ENCODE measurements around the gene OR5F1.

Gene OR5F1

DNA sequence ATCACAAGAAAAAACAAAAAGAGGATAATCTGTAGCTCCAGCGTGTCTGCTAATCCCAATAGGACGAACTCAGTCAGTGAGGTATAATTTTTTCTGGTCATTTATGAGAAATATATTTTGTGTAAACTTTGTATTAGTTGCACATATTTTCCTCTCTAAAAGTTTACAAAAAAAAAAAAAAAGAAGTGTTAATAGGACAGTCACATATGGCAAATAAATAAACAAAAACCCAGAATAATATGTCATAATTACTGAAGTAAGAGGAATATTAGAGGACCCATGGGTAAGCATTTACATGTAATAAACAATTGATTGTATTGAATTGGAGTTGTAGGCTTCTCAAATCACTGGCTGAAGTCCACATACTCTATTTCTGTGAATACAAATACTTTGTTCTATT is at the start of gene OR5F1:
TSS of gene OR5F1 (minus strand) at position 101 of the 400 bp plus-strand sequence. CDS start at position 101, 0 bp downstream.
- Histone ChIP-seq H2AFZ (ENCODE audit: low read length) (no peak within 1 kb of the TSS), H3F3A (ENCODE audit: insufficient read depth, low read length) (no peaks in the 10 kb centered on the region), H3K79me2 (ENCODE audit: insufficient read depth, low read length) (no peaks in the 10 kb centered on the region), H3K36me3 (ENCODE audit: insufficient read depth, low read length) (no peaks in the 10 kb centered on the region), H3K4me1 (ENCODE audit: insufficient read depth, low read length, severe bottlenecking) (no peaks in the 10 kb centered on the region), H3K27me3 (ENCODE audit: insufficient read depth, low read length) (no peaks in the 10 kb centered on the region), H3K4me2 (ENCODE audit: low read length) (no peak within 1 kb of the TSS), H3K9me2 (ENCODE audit: low read depth, low read length) (no peaks in the 10 kb centered on the region), H3K9ac (ENCODE audit: low read length) (no peak within 1 kb of the TSS), H3K27ac (ENCODE audit: low read depth, low read length, poor library complexity, severe bottlenecking) (no peak within 1 kb of the TSS), H4K20me1 (ENCODE audit: insufficient read depth, low read length) (no peaks in the 10 kb centered on the region), H3K9me3 (ENCODE audit: low read length) (no peaks in the 10 kb centered on the region), H3K4me3 (ENCODE audit: low read depth, low read length, poor library complexity, severe bottlenecking) (no peak within 1 kb of the TSS)
- no peak for TF ChIP-seq EZH2 (IDR thresholded peaks at IDR 0.05; ENCODE audit: borderline replicate concordance, low read length)
- TF ChIP-seq, protein P1, sequence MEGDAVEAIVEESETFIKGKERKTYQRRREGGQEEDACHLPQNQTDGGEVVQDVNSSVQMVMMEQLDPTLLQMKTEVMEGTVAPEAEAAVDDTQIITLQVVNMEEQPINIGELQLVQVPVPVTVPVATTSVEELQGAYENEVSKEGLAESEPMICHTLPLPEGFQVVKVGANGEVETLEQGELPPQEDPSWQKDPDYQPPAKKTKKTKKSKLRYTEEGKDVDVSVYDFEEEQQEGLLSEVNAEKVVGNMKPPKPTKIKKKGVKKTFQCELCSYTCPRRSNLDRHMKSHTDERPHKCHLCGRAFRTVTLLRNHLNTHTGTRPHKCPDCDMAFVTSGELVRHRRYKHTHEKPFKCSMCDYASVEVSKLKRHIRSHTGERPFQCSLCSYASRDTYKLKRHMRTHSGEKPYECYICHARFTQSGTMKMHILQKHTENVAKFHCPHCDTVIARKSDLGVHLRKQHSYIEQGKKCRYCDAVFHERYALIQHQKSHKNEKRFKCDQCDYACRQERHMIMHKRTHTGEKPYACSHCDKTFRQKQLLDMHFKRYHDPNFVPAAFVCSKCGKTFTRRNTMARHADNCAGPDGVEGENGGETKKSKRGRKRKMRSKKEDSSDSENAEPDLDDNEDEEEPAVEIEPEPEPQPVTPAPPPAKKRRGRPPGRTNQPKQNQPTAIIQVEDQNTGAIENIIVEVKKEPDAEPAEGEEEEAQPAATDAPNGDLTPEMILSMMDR (IDR thresholded peaks at IDR 0.05; ENCODE audit: low read length), result no peak

DNA sequence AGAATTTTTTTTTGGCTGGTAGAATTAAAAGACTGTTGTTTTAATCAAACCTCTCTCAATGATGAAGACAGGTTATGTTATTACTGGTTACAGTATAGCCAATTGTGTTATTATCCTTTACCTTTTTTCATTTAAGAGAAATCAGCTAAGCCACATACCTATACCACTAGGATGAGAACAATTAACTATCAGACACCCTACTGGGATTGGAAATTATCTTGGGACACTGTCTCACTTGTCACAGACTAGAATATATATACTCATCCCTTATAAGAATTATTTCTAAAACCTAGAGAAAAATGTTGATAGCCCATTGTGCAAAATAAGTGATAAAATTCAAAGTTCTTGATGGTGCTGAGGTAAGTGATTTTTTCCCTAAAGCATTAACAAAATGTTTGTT is 32.9 kb upstream of the OR5F1 start, which contains the start of gene OR5AS1:
TSS of gene OR5AS1 (plus strand) at position 301 of the 400 bp plus-strand sequence. CDS start 2,765 bp downstream, outside the sequence.
- Histone ChIP-seq H3F3A (ENCODE audit: insufficient read depth, low read length) (no peaks in the 10 kb centered on the region), H3K27ac (ENCODE audit: low read depth, low read length, poor library complexity, severe bottlenecking) (no peak within 1 kb of the TSS), H3K9me3 (ENCODE audit: low read length) (no peaks in the 10 kb centered on the region), H3K27me3 (ENCODE audit: insufficient read depth, low read length) (no peaks in the 10 kb centered on the region), H3K4me1 (ENCODE audit: insufficient read depth, low read length, severe bottlenecking) (no peaks in the 10 kb centered on the region), H2AFZ (ENCODE audit: low read length) (no peak within 1 kb of the TSS), H4K20me1 (ENCODE audit: insufficient read depth, low read length) (no peaks in the 10 kb centered on the region), H3K4me3 (ENCODE audit: low read depth, low read length, poor library complexity, severe bottlenecking) (no peak within 1 kb of the TSS), H3K4me2 (ENCODE audit: low read length) (no peak within 1 kb of the TSS), H3K36me3 (ENCODE audit: insufficient read depth, low read length) (no peaks in the 10 kb centered on the region), H3K9ac (ENCODE audit: low read length) (no peak within 1 kb of the TSS), H3K79me2 (ENCODE audit: insufficient read depth, low read length) (no peaks in the 10 kb centered on the region), H3K9me2 (ENCODE audit: low read depth, low read length) (no peaks in the 10 kb centered on the region)
- TF ChIP-seq, protein P1 (IDR thresholded peaks at IDR 0.05; ENCODE audit: low read length), result no peak
- no peak for TF ChIP-seq EZH2 (IDR thresholded peaks at IDR 0.05; ENCODE audit: borderline replicate concordance, low read length)

DNA sequence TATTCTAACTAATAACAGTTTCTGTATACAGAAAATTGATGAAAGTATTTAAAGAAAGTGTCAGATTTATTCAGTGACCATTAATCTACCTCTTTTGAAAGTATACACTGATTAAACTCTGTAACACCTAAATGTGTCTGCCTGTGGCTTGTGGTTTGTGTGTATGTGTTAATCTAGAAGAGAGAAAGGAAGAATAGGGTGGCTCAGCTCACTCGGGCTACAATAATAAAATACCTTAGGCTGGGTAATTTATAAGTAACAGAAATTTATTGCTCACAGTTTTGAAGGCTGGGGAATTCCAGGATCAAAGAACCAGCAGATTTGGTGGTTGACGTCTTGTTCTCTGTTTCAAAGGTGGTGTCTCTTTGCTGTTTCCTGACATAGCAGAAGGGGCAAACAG is 19.4 kb upstream of the OR5F1 start:
- H3K27ac ChIP-seq (ENCODE audit: low read depth, low read length, poor library complexity, severe bottlenecking), result no peak overlapping the region
- H3K9me3 ChIP-seq (ENCODE audit: low read length), result no peaks in the 10 kb centered on the region
- no peak overlapping the region for H3K4me3 ChIP-seq (ENCODE audit: low read depth, low read length, poor library complexity, severe bottlenecking)
- H3K9ac ChIP-seq (ENCODE audit: low read length), result no peak overlapping the region
- no peak for TF ChIP-seq EZH2 (IDR thresholded peaks at IDR 0.05; ENCODE audit: borderline replicate concordance, low read length)
- TF ChIP-seq, protein P1 (IDR thresholded peaks at IDR 0.05; ENCODE audit: low read length), result no peak
- H3K4me1 ChIP-seq (ENCODE audit: insufficient read depth, low read length, severe bottlenecking), result no peaks in the 10 kb centered on the region
- H3K36me3 ChIP-seq (ENCODE audit: insufficient read depth, low read length), result no peaks in the 10 kb centered on the region
- no peaks in the 10 kb centered on the region for H3K27me3 ChIP-seq (ENCODE audit: insufficient read depth, low read length)
- H2AFZ ChIP-seq (ENCODE audit: low read length), result no peak overlapping the region
- H3K4me2 ChIP-seq (ENCODE audit: low read length), result no peak overlapping the region
- no peaks in the 10 kb centered on the region for H3K9me2 ChIP-seq (ENCODE audit: low read depth, low read length)
- H3F3A ChIP-seq (ENCODE audit: insufficient read depth, low read length), result no peaks in the 10 kb centered on the region
- H4K20me1 ChIP-seq (ENCODE audit: insufficient read depth, low read length), result no peaks in the 10 kb centered on the region
- no peaks in the 10 kb centered on the region for H3K79me2 ChIP-seq (ENCODE audit: insufficient read depth, low read length)
